Stimulated activated CD8-positive, alpha-beta memory T cell treated with anti-CD3 and anti-CD28 coated beads, Interleukin-4, amount 100 ng/mL, for 48 hours (primary cell): Measurements from ENCODE around the gene PDLIM5.

ENCODE experiments used
- DNase-seq: peaks from one replicate; pipeline ENCODE4 v3.0.0-alpha.2; 2020

Gene PDLIM5

GRCh38 chr4:94566420-94566819 lies 114.7 kb downstream of the PDLIM5 start:
- DNase-seq = no peak

GRCh38 chr4:94567811-94568210 lies 116.1 kb downstream of the PDLIM5 start:
- DNase-seq = no peak

GRCh38 chr4:94570558-94570957 lies 118.8 kb downstream of the PDLIM5 start:
- no peak for DNase-seq

GRCh38 chr4:94571298-94571697 lies 119.6 kb downstream of the PDLIM5 start:
- DNase-seq = no peak

- no peak for DNase-seq
These were observed 120.0 kb downstream of the PDLIM5 start for GRCh38 chr4:94571715-94572114.

- no peak for DNase-seq
These were observed 122.3 kb downstream of the PDLIM5 start for GRCh38 chr4:94574050-94574449.

GRCh38 chr4:94574616-94575015 lies 122.9 kb downstream of the PDLIM5 start:
- DNase-seq = no peak

- DNase-seq = no peak
These were observed 123.9 kb downstream of the PDLIM5 start for GRCh38 chr4:94575652-94576051.

- no peak for DNase-seq
These were observed 124.5 kb downstream of the PDLIM5 start for GRCh38 chr4:94576210-94576609.

GRCh38 chr4:94577136-94577535 lies 125.4 kb downstream of the PDLIM5 start:
- no peak for DNase-seq

GRCh38 chr4:94578195-94578594 lies 126.5 kb downstream of the PDLIM5 start:
- no peak for DNase-seq

GRCh38 chr4:94581766-94582165 lies 130.0 kb downstream of the PDLIM5 start:
- no peak for DNase-seq

- no peak for DNase-seq
These were observed 130.8 kb downstream of the PDLIM5 start for GRCh38 chr4:94582517-94582916.

GRCh38 chr4:94583914-94584641 lies 132.3 kb downstream of the PDLIM5 start:
- DNase-seq = no peak

- DNase-seq = no peak
These were observed 137.4 kb downstream of the PDLIM5 start for GRCh38 chr4:94588896-94589693.

- DNase-seq = no peak
These were observed 138.8 kb downstream of the PDLIM5 start for GRCh38 chr4:94590493-94590892.

GRCh38 chr4:94591289-94591688 lies 139.5 kb downstream of the PDLIM5 start:
- no peak for DNase-seq

GRCh38 chr4:94595013-94595412 lies 143.3 kb downstream of the PDLIM5 start:
- no peak for DNase-seq

- DNase-seq = no peak
These were observed 144.2 kb downstream of the PDLIM5 start for GRCh38 chr4:94595880-94596483.

- no peak for DNase-seq
These were observed 147.0 kb downstream of the PDLIM5 start for GRCh38 chr4:94598758-94599157.

GRCh38 chr4:94603170-94603747 lies 151.5 kb downstream of the PDLIM5 start:
- no peak for DNase-seq

GRCh38 chr4:94605241-94605805 lies 153.6 kb downstream of the PDLIM5 start:
- DNase-seq = no peak

- no peak for DNase-seq
These were observed 158.4 kb downstream of the PDLIM5 start for GRCh38 chr4:94610145-94610544.
